Ramos (cell line): ENCODE data around the gene KLHL6.

Experiments
- in situ Hi-C: fragments of 300-500 bp; cut with MboI; formaldehyde crosslinking; loops from one replicate; pipeline ENCODE4 v1.14.3; 2022; ENCODE audit warnings: low sequenced_read_pairs; ENCODE audit not compliant: unreplicated experiment

KLHL6 gene

GRCh38 chr3:183460081-183461055 is 95.1 kb downstream of the KLHL6 start:
- in situ Hi-C loops = loop anchor here (25.0 kb wide), 1 partner anchor 427 kb away; the partner anchor contains the start of gene PARL

GRCh38 chr3:183455089-183455488 is 100.4 kb downstream of the KLHL6 start:
- in situ Hi-C loops = loop anchor here (25.0 kb wide), 1 partner anchor 432 kb away; the partner anchor contains the start of gene PARL

DNA sequence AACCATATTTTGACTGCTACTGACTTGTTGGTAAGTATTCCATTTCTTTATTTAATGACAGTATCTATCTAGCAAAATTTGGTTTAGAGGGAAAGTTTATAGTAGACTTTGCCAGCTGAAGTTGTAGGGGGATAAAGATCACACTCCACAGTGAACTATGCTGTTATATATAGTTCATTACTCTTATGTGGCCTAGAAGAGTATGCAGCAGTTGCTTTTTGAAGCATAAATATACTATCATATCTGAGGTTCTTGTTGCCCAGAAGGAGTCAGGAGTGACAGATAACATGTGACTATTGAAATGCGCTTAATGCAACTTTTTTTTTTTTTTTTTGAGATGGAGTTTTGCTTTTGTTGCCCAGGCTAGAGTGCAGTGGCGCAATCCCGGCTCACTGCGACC is 101.4 kb downstream of the KLHL6 start:
- in situ Hi-C loops = loop anchor here (25.0 kb wide), 1 partner anchor 433 kb away; the partner anchor contains the start of gene PARL

DNA sequence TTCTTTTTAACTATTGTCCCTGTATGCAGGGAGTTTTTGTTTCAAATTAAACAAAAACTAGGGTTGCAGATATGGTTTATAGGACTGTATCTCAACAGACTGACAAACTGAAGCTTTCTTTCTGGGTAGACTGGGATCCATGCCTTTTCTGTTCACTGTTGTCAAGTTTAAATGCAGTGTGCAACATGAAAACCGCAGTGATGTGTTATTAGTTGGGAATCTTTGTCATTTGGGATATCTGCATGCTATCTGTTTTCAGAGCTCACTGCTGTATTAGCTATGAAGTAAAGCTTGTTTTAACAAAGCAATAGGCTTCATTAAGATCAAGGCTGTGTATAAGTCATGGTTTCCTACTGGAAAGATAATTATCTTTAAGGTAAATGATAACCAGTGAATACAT is 105.7 kb downstream of the KLHL6 start:
- in situ Hi-C loops = loop anchor here (25.0 kb wide), 2 partner anchors 438 to 838 kb away; partner anchors contain the start of genes ECE2, PARL and PSMD2

DNA sequence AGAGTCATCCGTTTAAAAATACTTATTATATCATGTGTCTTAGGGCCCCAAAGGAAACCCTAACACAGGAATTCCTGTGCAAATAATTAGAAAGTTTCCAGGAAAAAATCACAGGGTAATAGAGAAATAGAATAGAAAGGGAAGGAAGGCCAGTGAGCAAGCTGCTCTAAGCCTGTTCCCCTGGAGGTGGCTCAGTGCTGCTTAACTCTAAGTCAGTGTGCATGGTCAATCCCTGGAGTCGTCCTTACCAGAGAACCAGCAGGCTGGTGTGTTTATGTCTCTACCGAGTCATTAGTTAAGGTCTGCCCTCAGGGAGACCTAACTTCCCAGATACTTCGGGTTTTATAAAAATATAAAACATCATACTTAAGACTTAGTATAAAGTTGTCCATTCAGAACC is 106.1 kb downstream of the KLHL6 start:
- in situ Hi-C loops = loop anchor here (25.0 kb wide), 1 partner anchor 838 kb away; the partner anchor contains the start of genes ECE2 and PSMD2

- in situ Hi-C loops = loop anchor here (25.0 kb wide), 1 partner anchor 839 kb away; the partner anchor contains the start of genes ECE2 and PSMD2
Observed at GRCh38 chr3:183448369-183449128, 107.0 kb downstream of the KLHL6 start.

DNA sequence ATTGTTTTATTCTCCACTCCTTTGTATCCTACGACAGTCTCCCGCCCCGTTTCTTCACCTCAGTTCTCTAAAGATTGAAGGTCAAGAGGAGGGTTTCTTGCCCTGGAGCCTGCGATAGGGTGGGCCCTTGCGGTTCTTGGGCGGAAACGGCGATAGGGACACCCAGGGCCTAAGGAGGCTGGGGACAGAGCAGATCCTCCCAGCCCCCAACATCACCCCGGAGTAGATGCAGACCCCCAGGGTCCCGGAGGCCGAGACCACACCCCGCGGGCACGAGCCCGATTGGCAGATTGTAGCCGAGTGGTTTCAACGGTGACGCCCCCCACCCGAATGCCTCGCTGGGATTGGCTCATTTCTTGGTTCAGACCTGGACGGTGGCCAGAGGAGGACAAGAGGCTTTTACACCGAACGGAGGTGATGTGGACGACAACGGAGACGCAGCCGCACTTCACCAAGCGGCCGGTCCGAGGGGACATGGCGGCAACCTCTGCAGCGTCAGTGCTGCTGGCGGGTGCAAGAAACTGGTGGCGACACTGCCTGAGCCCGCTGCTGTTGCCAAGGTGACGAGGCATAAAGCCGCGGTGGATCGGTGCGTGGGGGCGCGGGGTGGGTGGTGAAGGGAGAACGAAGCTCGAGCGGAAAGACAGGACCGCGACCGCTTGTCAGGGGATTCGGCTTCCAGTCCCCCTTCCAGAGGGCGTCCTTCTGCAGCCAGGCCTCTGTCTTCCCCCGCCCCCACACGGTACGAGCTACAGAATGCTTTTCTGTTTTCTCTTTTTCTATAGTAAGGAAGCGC is 108.1 kb downstream of the KLHL6 start:
- in situ Hi-C loops = loop anchor here (25.0 kb wide), 1 partner anchor 840 kb away; the partner anchor contains the start of genes ECE2 and PSMD2

GRCh38 chr3:183446838-183447205 is 108.7 kb downstream of the KLHL6 start:
- in situ Hi-C loops = loop anchor here (25.0 kb wide), 1 partner anchor 840 kb away; the partner anchor contains the start of genes ECE2 and PSMD2

DNA sequence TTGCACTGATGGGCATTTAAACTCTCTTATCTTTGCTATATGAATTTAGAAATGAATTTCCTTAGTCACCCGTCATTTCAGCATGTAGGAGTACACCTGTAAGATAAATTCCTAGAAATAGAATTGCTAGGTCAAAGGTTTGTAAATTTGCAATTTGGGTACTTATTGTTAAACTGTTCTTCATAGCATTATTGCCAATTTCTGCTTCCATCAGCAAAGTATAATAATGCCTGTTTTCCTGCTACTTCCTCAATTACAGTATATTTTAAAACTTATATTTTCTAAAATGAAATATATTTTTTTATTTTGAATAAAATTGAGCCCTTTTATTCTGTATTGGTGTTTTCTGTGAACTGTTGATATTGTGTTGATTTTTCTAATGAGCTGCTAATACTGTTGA is 110.8 kb downstream of the KLHL6 start:
- in situ Hi-C loops = loop anchor here (25.0 kb wide), 1 partner anchor 843 kb away; the partner anchor contains the start of genes ECE2 and PSMD2

DNA sequence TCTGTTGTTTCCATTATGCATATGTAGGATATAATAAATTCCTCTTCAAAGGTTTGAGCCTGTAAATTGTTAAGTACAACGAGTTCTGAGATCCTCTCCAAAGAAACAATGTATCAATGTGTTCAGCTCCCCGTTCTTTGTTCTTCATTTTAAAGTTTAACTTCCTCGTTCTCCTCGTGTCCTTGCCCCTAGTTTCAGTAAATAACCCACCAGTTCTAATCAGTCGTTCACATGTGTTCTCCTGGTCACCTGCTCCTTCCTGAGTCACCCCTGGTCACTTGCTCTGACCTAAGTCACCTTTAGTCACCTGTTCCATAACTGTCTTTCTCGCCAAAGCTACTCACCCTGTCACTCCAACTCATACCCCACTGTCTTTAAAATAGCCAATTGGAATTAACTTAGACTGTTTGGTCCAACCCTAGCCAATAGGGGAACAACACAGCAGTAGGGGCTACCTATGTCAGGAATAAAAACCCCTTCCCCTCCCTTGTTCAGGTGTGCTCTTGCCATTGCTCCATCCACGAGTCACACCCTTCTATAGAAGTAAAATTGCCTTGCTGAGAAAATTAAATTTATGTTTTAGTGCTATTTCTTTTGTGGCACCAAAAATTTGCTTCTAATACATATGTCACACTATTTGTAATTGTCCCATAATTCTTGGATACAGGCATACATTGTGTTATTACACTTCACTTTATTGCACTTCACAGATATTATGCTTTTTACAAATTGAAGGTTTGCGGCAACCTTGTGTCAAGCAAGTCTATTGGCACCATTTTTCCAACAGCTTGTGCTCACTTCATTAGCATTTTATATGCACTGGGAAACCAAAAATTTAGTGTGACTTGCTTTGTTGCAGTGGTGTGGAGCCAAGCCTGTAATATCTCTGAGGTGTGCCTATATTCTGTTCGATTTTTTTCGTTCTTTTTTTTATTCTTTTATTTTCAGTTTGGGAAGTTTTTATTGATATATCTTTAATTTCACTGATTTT is 111.8 kb downstream of the KLHL6 start:
- in situ Hi-C loops = loop anchor here (25.0 kb wide), 1 partner anchor 844 kb away; the partner anchor contains the start of genes ECE2 and PSMD2

DNA sequence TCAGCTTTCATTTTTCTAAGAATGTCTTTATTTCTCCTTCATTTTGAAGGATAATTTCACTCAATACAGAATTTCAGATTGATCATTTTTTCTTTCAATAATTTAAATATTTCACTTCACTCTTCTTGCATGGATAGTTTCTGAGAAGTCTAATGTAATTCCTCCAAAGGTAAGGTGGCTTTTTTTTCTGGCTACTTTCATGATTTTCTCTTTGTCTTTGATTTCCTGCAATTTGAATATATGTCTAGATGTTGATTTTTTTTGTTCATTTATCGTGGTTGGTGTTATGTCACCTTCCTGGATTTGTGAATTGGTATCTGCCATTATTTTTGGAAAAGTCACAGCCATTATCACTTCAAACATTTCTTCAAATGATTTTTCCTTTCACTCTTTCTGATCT is 112.5 kb downstream of the KLHL6 start:
- in situ Hi-C loops = loop anchor here (25.0 kb wide), 1 partner anchor 844 kb away; the partner anchor contains the start of genes ECE2 and PSMD2

DNA sequence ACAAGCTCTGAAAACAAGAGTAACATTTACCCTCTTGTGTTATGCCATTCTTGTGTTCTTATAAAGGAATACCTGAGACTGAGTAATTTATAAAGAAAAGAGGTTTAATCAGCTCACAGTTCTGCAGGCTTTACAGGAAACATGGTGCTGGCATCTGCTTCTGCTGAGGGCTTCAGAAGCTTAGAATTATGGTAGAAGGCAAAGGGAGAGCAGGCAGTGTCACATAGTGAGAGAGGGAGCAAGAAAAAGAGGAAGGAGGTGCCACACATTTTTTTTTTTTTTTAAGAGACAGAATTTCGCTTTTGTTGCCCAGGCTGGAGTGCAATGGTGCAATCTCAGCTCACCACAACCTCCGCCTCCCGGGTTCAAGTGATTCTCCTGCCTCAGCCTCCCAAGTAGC is 115.0 kb downstream of the KLHL6 start:
- in situ Hi-C loops = loop anchor here (25.0 kb wide), 1 partner anchor 847 kb away; the partner anchor contains the start of genes ECE2 and PSMD2

GRCh38 chr3:183439515-183439914 is 116.0 kb downstream of the KLHL6 start:
- in situ Hi-C loops = loop anchor here (25.0 kb wide), 1 partner anchor 848 kb away; the partner anchor contains the start of genes ECE2 and PSMD2

- in situ Hi-C loops = loop anchor here (25.0 kb wide), 1 partner anchor 849 kb away; the partner anchor contains the start of genes ECE2 and PSMD2
Observed at GRCh38 chr3:183438735-183439134, 116.8 kb downstream of the KLHL6 start.

DNA sequence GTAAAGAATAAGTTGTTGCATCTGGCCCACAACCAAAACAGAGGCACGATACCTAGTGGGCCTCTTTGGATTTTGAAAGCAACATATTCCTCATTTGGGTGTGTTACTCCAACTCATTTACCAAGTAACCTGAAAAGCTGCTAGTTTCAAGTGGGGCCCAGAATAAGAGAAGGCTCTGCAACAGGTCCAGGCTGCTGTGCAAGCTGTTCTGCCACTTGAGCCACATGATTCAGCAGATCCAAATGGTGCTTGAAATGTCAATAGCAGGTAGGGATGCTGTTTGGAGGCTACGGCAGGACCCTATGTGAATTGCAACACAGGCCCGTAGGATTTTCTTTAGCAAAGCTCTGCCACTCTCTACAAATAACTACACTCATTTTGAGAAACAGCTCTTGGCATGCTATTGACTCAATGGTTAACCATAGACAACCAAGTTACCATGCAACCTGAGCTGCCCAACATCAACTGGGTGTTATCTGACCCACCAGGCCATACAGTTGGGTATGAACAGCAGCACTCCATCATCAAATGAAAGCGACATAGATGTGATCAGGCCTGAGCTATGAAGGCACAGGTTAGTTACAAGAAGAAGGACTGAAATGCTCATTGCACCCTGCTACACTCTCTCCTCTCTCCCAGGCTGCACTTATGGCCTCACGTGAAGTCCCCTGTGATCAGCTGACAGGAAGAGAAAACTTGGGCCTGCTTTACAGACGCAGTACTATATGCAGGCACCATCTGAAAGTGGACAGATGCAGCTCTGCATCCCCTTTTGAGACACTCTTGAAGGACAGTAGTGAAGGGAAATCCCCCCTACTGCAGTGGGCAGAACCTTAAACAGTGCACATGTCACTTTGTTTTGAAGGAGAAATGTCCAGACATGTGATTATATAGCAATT is 117.6 kb downstream of the KLHL6 start:
- in situ Hi-C loops = loop anchor here (25.0 kb wide), 1 partner anchor 849 kb away; the partner anchor contains the start of genes ECE2 and PSMD2
